HG02759 (cell line): ENCODE data around the gene PDIA2.
"Not testable (repeated sequence)": the region's sequence is repeated elsewhere in the genome, so short reads cannot be mapped to it uniquely, and the experiment has no call there.

Source experiments
- ATAC-seq: cut with Tn5 transposase; IDR thresholded peaks from one replicate; pipeline ENCODE4 v1.9.1; 2021; ENCODE audit warnings: mild to moderate bottlenecking, moderate library complexity; ENCODE audit not compliant: unreplicated experiment

The PDIA2 gene

DNA sequence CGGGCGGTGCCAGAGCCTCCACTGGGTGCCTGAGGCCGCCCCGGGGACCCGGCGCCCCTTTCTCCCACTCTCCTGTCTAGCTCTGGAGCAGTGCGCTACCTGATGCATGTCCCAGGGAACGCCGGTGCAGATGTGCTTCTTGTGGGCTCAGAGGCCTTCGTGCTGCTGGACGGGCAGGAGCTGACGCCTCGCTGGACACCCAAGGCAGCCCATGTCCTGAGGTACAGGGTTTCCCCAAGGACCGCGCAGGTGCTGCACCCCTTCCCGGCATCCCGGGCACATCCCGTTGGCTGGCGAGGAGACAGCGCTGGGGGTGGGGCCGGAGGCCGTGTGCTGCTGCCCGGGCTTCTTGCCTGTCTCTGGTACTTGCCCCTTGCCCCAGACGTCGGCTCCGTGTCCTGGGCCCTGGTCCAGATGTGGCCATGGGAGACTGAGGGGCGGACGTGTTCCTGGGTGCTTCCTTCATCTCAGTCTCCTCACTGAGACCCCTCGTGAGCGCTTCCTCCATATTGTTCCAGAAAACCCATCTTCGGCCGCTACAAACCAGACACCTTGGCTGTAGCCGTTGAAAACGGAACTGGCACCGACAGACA is 19.7 kb upstream of the PDIA2 start:
- ATAC-seq: no peak

DNA sequence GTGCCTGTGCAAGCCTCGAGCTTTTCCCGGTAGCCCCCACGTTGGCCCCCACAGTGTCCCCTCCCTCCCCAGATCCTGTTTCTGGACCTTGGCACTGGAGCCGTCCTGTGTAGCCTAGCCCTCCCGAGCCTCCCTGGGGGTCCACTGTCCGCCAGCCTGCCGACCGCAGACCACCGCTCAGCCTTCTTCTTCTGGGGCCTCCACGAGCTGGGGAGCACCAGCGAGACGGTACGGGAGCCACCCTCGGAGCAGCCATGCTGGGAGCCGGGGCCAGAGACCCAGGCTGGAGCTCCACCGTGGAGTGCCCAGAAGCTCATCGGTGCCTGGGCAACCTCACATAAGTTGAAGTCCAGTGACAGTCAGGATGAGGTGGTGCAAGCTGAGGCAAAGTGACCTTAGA is 19.0 kb upstream of the PDIA2 start:
- no peak for ATAC-seq

DNA sequence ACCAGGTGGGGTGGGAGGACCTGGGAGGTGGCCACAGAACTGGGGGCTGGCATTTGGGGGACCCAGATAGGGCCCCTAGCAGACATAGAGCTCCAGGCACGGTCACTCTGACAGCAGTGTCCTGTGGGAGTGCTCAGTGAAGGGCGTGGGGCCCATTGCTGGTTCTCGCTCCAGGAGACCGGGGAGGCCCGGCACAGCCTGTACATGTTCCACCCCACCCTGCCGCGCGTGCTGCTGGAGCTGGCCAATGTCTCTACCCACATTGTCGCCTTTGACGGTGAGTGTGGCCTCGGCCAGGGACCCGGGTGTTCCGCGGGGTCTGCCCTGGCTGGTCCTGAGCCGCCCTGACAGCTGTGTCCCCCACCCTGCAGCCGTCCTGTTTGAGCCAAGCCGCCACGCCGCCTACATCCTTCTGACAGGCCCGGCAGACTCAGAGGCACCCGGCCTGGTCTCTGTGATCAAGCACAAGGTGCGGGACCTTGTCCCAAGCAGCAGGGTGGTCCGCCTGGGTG is 18.5 kb upstream of the PDIA2 start:
- ATAC-seq: no peak

DNA sequence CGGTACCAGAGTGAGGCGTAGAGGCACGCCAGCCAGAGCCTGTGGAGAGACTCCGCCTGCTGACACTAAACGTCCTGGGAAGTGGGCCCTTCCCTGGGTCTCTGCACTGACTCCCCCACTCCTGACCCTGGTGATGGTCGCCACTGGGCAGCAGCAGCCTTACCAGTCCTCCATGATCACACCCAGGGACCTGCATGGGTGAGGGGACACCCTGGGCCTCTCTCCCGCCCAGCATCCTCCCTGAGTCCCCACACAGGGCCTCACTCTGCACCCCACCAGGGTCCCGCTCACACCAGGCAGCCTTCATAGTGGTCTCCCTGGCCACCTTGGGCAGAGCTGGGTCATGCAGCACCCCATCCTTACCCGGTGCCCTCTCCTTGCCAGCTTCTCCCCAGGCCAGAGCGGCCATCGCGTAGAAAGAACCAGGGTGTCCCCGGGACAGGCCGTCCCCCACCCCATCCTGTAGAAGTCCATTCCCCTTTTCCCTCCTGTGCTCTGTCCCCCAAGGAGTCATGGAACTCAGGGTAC is 17.9 kb upstream of the PDIA2 start:
- ATAC-seq: no peak

DNA sequence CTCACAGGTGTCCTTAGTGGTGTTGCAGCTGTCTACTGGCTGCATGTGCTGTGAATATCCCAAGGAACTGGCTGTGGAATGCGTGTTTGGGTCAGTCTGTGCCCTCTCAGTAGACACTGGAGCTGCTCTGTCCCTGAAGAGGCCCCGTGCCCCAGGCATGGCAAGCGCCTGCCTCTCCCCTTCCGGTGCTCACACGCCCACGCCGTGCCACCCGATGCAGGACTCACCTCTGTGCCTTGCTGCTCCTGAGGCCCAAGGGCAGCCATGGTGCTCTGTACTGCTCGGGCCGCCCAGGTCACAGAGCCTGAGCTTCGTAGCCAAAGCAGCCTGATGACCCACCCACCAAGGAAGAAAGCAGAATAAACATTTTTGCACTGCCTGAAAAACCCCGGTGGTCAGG is 17.3 kb upstream of the PDIA2 start:
- no peak for ATAC-seq

DNA sequence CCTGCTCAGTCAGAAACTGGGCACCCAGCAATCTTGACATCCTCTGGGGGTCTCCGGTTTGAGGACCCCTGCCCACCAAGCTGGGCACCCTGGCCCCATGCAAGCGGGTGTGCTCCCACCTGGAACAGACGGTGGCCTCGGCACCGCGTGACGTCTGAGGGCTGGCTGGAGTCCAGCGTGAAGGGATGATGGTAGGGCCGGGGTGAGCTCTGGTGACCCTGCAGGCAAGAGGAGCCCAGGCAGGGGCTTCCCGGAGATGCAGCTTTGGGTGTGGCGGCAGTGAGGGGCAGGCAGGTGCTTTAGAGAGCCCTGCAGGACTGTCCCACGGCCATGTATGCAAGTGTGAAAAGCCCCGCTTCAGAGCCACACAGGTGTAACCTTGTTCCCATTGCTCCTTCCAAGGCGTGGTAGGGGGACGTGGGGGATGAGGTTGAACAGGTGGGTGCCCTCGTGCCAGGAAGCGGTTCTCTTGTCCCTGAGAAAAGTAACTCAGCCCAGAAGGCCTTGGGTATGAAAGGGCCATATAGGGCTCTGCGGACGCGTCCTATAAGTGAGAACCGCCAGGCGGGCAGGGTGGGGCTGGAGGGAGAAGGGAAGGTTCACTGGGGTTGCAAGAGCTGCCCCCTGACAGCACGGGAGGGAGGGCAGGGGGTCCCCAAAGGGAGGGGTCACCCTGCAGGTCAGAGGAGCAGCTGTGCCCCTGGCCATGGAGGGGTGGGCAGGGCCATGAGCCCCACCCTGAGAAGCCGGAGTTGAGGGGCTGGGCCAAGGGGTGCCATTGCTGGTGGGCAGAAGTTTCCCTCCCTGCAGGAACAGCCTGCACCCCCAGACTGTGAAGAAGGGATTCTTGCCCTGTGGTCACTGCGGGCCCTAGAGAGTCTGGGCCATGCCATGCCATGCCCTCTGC is 16.5 kb upstream of the PDIA2 start:
- no peak for ATAC-seq

DNA sequence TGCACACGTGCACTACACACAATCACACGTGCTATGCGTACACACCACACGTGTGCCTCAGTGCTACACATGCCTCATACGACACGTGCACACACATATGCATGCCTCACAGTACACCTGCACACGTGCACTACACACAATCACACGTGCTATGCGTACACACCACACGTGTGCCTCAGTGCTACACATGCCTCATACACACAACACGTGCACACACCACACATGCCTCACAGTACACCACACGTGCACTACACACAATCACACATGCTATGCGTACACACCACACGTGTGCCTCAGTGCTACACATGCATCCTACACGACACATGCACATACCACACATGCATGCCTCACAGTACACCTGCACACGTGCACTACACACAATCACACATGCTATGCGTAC is 15.4 kb upstream of the PDIA2 start:
- not testable (repeated sequence) for ATAC-seq

DNA sequence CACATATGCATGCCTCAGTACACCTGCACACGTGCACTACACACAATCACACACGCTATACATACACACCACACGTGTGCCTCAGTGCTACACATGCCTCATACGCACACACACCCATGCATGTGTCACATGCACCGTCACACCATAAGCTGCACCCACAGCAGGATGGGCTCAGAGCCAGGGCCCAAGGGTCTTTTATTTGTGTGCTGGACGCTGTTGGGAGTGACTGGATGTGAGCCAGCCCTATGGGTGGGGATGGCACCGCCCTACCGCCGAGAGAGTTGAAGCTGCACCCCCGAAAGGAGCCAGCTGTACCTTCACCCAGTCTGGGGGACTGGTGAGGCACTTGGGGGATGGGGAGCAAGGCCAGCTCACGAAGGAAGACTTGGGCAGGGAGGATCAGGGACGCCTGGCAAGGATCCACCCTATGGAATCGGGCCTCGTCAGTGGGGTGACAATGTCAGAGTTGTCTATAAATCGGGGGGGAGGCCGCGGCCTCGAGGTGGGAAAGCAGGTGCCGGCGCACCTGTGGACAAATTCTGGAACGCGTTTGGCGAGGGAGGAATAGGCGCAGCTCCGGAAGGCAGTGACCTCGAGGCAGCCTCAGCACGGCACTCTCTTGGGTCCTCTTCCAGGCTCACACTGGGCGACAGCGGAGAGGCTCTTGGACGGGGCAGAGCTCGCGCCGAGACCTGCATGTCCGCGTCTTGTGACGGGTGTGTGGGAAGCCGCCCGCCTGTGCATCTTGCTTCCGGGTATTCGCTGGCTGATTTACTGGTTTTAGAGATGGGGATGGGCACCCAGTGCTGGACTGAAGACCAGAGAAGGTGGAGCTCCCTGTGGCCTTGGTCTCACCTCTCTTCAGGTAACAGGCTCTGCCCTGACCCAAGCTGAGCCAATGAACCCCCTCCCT is 14.6 kb upstream of the PDIA2 start:
- ATAC-seq: no peak

DNA sequence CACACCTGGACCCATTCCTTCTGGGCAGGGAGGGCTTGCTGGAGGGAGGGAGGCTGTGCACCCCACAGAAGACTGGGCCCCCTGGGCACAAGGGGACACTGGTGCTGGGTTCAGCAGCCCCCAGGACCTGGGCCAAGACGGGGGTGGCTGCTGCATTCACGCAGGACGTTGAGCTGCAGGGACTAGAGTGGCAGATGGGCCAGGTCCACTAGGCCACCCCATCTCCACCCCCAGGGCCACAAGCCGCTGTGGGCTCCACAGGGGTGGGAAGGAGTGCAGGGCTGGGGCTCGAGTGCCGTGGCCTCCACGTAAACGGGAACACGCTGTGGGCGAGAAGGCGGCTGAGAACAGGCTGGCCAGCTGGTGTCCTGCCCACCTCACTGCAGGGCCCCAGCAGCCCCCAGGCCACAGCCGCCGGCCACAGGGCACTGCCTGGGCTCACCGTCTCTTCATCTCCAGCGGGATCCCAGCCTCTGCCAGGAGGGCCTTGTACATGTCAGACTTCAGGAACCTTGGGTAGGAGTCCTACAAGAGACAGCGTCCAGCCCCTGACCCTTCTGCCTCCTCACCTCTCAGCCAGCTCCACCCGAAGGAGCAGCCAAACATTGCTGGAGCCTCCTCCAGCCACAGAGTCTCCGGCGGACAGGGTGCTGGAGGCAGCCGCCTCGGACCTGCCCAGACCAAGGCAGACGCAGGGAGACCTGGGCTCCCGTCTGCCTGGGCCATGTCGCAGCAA is 13.7 kb upstream of the PDIA2 start:
- no peak for ATAC-seq

DNA sequence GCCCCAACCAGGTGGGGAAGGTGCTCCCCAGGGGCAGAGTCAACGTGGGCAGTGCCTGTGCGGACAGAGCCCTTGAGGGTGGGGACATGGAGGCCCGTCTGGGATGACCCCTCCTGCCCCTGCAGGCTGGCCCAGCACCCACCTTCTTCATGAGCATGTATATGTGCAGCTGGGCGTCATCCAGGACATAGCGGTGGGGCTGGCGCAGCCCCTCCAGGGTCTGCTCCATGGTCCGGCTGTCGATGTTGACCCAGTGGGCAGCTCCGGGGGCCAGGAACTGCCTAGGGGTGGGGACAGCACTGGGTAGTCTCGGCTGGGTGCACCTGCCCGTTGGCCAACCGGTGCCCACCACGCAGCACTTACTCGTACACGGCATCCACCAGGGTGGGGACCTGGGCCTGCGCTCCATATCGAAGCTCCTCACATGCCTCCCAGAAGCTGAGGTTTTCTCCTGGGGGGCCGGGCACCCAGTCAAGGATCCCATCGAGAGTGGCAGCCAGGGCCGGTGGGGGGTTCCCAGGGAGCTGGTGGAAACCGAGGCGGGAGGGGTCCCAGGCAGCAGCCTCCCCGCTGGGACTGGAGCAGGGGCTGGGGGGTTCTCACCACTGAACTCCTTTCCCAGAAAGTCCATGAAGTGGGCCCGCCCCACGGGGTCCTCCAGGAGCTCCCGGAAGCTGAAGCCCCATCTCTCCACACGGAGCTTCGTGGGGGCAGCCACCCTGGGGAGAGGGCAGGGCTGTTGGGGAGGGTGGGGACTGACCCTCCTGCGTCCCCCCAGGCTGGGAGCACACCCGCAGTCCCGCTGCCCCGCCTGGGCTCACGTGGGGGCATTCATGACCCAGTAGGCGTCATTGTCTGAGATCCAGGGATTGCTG is 12.3 kb upstream of the PDIA2 start:
- no peak for ATAC-seq

DNA sequence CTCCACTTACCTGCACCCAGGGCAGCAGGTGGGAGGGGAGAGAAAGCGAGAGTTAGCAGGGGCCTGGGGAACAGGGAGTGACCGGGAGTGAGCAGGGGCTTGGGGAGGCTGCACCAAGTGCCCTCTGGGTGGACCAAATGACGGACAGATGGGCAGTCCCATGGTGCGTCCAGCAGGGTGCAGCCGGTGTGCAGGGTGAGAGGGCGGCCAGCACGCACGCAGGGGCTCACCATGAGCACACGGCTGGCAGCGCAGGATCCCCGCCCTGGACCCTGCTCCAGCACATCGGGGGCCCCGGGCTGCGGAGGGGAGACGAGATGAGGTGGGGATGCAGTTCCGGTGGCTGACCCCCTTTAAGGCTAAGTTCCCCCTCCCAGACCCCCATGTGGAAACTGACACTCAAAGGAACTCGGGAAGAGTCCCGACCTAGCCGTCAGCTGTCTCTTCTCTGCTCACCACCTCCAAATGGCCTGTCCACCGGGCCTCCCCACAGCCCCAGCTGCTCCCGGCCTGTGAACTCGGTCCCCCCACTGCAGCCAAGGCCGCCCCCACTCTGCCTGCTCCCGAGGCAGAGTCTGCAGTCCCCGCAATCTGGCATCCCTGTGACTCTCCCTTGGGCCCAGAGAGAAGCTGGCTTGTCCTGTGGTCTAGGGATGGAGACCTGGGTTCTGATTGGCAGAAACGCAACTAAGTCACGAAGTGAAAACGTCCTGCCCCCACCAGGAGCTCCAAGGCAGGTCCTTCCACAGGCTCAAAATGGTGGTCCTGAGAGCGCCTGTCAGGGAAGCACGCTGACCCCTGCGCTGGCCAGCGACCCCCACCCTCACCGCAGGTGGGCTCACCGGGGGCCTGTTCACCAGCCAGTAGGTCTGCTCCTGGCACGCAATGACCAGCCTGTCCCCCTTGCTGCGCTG is 10.1 kb upstream of the PDIA2 start:
- ATAC-seq: no peak

DNA sequence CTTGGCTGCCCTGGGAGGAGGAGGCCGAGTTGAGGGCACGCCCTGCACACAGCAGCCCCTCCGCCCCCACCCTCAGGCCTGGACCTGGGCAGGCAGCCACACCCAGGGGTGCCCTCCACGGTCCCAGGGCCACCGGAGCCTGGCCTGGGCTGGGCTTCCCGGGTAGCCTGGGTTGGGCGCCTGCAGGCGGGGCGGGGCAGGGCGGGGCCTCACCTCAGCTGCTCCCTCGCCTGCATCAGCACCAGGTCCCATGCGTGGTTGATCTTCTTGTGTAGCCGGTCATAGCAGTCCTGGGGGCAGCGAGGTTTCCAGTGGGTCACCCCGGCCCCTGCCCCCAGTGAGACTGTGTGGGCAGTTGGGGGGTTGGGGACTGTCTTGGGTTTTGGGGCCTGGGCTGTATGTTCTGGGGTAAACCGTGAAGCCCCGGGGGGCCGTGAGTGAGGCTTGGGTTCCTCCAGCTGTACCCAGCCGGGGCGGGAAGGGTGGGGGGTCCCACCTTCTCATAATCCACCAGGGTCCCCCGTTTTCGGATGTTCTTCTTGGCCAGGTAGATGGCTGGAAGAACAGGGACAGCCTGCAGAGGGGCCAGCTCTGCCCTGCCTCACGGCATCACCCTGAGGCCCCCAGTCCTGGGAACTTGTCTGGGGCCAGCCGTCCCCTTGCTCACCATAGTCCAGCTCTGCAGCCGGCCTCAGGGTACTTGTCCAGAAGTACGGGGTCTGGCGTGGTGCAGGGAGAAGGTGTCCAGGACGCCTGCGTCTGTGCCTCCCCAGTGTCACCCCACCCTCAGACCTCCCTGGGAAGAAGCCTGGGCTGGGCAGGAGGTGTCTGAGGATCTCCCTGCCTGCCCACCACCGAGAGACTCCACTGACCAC is 9.2 kb upstream of the PDIA2 start:
- ATAC-seq: no peak

DNA sequence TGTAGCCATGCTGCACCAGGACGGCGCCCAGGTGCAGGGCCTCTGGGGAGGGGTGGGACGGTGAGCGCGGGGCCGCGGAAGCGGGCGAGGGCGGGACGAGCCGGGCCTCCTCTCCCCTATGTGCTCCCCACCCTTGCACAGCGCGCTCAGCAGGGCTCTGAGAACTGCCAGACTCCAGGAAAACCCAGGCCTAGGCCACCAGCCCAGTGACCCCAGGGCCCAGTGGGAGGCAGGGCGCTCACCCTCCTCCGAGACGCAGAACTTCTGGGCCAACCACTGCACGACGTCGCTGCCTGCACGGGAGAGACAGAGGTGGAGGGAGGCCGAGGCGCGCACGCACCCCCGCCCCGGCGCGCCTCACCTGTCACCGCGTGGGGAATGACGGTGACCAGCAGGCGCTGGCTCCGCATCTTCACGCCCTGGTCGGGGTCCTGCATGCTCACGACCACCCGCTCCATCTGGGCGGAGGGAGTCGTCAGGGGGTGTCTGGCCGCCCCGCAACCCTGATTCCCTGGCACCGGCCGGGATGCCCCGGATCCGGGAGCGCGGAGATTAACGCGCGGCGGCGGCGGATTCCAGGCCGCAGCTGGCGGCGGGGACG is 7.8 kb upstream of the PDIA2 start:
- ATAC-seq: no peak

DNA sequence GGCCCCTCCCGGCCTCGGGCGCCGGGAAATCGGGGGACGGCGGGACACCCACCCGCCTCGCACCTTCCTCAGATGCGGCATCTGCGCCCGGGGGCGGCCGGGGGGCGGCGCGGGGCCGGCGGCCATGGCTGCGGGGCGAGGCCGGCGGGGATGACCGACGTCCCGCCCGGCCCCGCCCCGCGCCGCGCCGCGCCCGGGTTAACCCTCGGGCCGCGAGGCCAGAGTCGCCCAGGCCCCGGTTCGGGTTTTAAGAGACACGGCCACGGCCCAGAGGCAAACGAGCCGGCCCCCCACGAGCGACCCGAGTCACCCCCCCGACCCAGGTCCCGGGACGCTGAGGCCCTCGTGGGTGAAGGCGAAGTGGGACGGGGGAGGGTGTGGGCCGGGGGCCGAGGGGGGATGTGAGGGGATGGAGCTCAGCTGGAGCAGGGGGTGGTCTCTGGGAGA is 7.2 kb upstream of the PDIA2 start, which contains the start of gene RGS11:
TSS of gene RGS11 (minus strand) at position 159 of the 447 bp plus-strand sequence. CDS start at position 126, 33 bp downstream.
- ATAC-seq: no peak

DNA sequence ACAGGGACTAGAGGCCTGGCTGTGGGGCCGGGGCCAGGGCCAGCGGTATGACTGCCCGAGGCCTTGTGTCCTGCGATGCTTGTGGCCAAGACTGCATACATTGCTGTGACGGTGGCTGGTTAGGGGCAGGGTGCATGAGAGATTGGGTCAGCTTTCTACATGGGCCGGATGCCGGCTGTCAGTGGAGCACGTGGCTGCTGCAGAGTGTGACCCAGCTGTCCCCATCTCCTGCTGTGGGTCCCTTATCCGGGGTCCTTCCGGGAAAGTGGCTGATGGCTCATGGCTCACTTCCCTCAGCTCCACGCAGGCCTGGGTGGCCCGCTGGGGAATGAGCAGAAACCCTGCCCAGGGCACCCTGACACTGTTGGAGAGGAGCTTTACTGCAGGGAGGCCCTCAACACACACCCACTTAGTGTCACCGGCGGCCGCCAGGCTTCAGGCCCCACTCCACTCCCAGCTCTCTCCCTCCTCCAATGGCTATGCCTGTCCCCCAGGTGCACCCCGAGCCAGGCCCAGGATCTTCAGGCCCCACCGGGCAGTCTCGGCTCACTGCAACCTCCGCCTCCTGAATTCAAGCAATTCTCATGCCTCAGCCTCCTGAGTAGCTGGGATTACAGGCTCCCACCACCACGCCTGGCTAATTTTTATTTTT is 6.4 kb upstream of the PDIA2 start:
- no peak for ATAC-seq

DNA sequence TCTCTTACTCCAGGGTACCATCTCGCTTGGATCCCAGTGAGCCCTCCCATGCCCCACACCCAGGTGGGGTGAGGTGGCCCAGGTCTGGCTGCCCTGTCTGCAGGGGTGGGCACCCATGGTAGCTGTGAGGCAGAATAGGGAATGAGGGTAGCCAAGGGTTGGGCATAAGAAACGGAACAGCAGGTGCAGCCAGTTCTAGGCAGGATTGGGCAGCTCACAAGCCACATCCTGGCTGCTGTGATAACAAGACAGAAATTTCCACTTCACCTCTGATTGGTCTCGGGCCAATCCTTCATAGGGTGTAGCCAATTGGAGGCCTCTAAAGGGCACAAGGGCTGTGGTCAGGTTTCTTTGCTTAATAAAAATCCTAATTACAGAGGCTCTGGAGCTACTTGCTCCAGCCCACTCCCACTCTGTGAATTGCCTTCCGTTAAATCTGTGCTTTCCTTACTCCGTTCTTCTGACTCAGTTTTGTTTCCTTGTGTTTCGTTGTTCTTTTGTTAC is 4.0 kb upstream of the PDIA2 start:
- no peak for ATAC-seq
